Spinal cord (tissue), 10 donors: ENCODE results near the gene ZNF772. TPM values are rescaled to one million over a fixed set of nuclear protein-coding genes. Genes with fewer than 3 reads are reported as not detected.
"Not testable (repeated sequence)": the region's sequence is repeated elsewhere in the genome, so short reads cannot be mapped to it uniquely, and the experiment has no call there.

Experiments used
- DNase-seq, 6 donors: peaks; one replicate each; pipeline versions ENCODE4 v3.0.0 to v3.0.0-alpha.2; 2013 to 2015; ENCODE audit warnings: low spot score in 6 of 6, low read depth in 4 of 6
- H3K27ac ChIP-seq: one replicate; pipeline ENCODE4 v1.5.1; 2013; ENCODE audit warnings: low read depth, low read length, control low read depth
- H3K27me3 ChIP-seq: one replicate; pipeline ENCODE4 v1.6.1; 2013; ENCODE audit warnings: low read length; ENCODE audit not compliant: control insufficient read depth, insufficient read depth
- H3K36me3 ChIP-seq: one replicate; pipeline ENCODE4 v1.6.1; 2013; ENCODE audit warnings: low read length; ENCODE audit not compliant: control insufficient read depth, insufficient read depth
- H3K4me1 ChIP-seq: one replicate; pipeline ENCODE4 v1.6.1; 2013; ENCODE audit warnings: low read length; ENCODE audit not compliant: control insufficient read depth, insufficient read depth
- H3K4me3 ChIP-seq: one replicate; pipeline ENCODE4 v1.5.1; 2013; ENCODE audit warnings: low read depth, low read length, control low read depth
- H3K9me3 ChIP-seq: one replicate; pipeline ENCODE4 v1.6.1; 2013; ENCODE audit warnings: low read length; ENCODE audit not compliant: control insufficient read depth, insufficient read depth
- WGBS: methylation state at CpG from one replicate; pipeline ENCODE4 v1.1.5; 2013; ENCODE audit warnings: missing lambda C conversion rate; ENCODE audit not compliant: insufficient coverage; 5-methylcytosine and 5-hydroxymethylcytosine counted together
- long read RNA-seq, 4 donors: transcript quantifications; one replicate each; lab custom pipeline, GENCODE V29; 2026
- polyA plus RNA-seq, 2 donors: library from polyadenylated mRNA; unstranded; fragments of 120-200 nt; gene quantifications; one replicate each; pipeline ENCODE4 v1.2.1, GENCODE V29; 2013; ENCODE audit not compliant: insufficient read length in 2 of 2
- total RNA-seq, 2 donors: library from RNA; depleted of rRNA in 1 of 2; stranded (reverse); fragments of 120-200 nt in 1 of 2; fragments of >200 nt in 1 of 2; gene quantifications; one replicate each; pipeline versions ENCODE4 v1.2.3 to v1.2.4, GENCODE V29; 2013 to 2014
- donor health status: healthy.

The ZNF772 gene
- total RNA-seq = 10 to 100 TPM; 40.4 to 46.7 TPM
- 10 to 100 TPM; 19.6 to 22.5 TPM for polyA plus RNA-seq
- long read RNA-seq, donor 1, partial matches to known transcripts = 0 of 1 reads
- long read RNA-seq, donor 1, other reads (novel, unspliced or antisense) = 0 of 1 reads
- long read RNA-seq, donor 2, full-length matches to known transcripts = 1 of 1 reads
- long read RNA-seq, donor 2, partial matches to known transcripts = 0 of 1 reads
- long read RNA-seq, donor 2, other reads (novel, unspliced or antisense) = 0 of 1 reads
- long read RNA-seq, donor 3, partial matches to known transcripts = 8 of 9 reads
- long read RNA-seq, donor 3, other reads (novel, unspliced or antisense) = 0 of 9 reads
- long read RNA-seq, donor 4, partial matches to known transcripts = 5 of 7 reads
- long read RNA-seq, donor 4, other reads (novel, unspliced or antisense) = 0 of 7 reads

- Histone ChIP-seq H3K9me3 (peaks cover 35% of the 10 kb centered on the region), H3K4me1 (peaks cover 11% of the 10 kb centered on the region), H3K36me3 (peaks cover 27% of the 10 kb centered on the region), H3K4me3 (peak within 1 kb of the TSS; percentile 83), H3K27ac (peak within 1 kb of the TSS; percentile 89), H3K27me3 (no peaks in the 10 kb centered on the region)
- DNase-seq = peak; percentile 90 to 99 (median 94)
- WGBS = 4% methylated on average over 34 of the region's 38 CpGs
Measured at GRCh38 chr19:57477191-57478008, at the start of gene ZNF772. Gene ZNF772, minus strand, starts transcription at chr19:57477566. Its CDS starts 257 bp downstream, at chr19:57477309.

- H3K4me1 ChIP-seq, H3K9me3 ChIP-seq, H3K27ac ChIP-seq, H3K27me3 ChIP-seq, DNase-seq, H3K4me3 ChIP-seq: not testable (repeated sequence)
- WGBS = 75% methylated on average over 1 of the region's 4 CpGs
- H3K36me3 ChIP-seq = peaks cover 10% of the 10 kb centered on the region
Measured at GRCh38 chr19:57518021-57518420, 40.7 kb upstream of the ZNF772 start.

GRCh38 chr19:57515255-57515654 lies 37.9 kb upstream of the ZNF772 start:
- H3K36me3 ChIP-seq = peaks cover 16% of the 10 kb centered on the region
- 90% methylated on average over 5 of the region's 5 CpGs for WGBS
- H3K4me1 ChIP-seq = no peaks in the 10 kb centered on the region
- H3K4me3 ChIP-seq = no peak overlapping the region
- H3K27me3 ChIP-seq = no peaks in the 10 kb centered on the region
- H3K9me3 ChIP-seq = peaks cover 8% of the 10 kb centered on the region
- H3K27ac ChIP-seq = no peak overlapping the region
- peak in 2 of 6 donors; percentile 14 to 93 for DNase-seq

- no peaks in the 10 kb centered on the region for H3K4me1 ChIP-seq
- peak in 1 of 6 donors; percentile 10 for DNase-seq
- whole genome bisulfite sequencing = 93% methylated on average over 6 of the region's 6 CpGs
- H3K9me3 ChIP-seq = peaks cover 8% of the 10 kb centered on the region
- H3K36me3 ChIP-seq = peaks cover 11% of the 10 kb centered on the region
- H3K27ac ChIP-seq = no peak overlapping the region
- no peaks in the 10 kb centered on the region for H3K27me3 ChIP-seq
- no peak overlapping the region for H3K4me3 ChIP-seq
Measured at GRCh38 chr19:57512845-57513244, 35.5 kb upstream of the ZNF772 start.

GRCh38 chr19:57511484-57511883 lies 34.1 kb upstream of the ZNF772 start:
- Histone ChIP-seq H3K27ac (no peak overlapping the region), H3K9me3 (peaks cover 8% of the 10 kb centered on the region), H3K4me1 (no peaks in the 10 kb centered on the region), H3K4me3 (no peak overlapping the region), H3K27me3 (no peaks in the 10 kb centered on the region), H3K36me3 (peaks cover 21% of the 10 kb centered on the region)
- DNase-seq = no peak

- Histone ChIP-seq H3K27me3 (no peaks in the 10 kb centered on the region), H3K36me3 (peaks cover 41% of the 10 kb centered on the region), H3K4me1 (peaks cover under 1% of the 10 kb centered on the region), H3K9me3 (no peaks in the 10 kb centered on the region), H3K27ac (no peak overlapping the region), H3K4me3 (no peak overlapping the region)
- WGBS = 80% methylated on average over 3 of the region's 4 CpGs
- DNase-seq = no peak
Measured at GRCh38 chr19:57506163-57506562, 28.8 kb upstream of the ZNF772 start.

- not testable (repeated sequence) for H3K27ac ChIP-seq, H3K27me3 ChIP-seq, H3K9me3 ChIP-seq, H3K4me1 ChIP-seq
- DNase-seq = peak in 1 of 6 donors; percentile 21
- WGBS = 8% methylated on average over 1 of the region's 4 CpGs
- peak overlapping the region; percentile 4 for H3K4me3 ChIP-seq
- H3K36me3 ChIP-seq = peaks cover 17% of the 10 kb centered on the region
Measured at GRCh38 chr19:57500400-57500799, 23.0 kb upstream of the ZNF772 start.

- peak; percentile 84 to 99 (median 92) for DNase-seq
- WGBS = under 1% methylated on average over 49 of the region's 69 CpGs
- not testable (repeated sequence) for H3K4me1 ChIP-seq, H3K27ac ChIP-seq, H3K9me3 ChIP-seq, H3K27me3 ChIP-seq
- Histone ChIP-seq H3K4me3 (peak within 1 kb of the TSS; percentile 64), H3K36me3 (peaks cover 14% of the 10 kb centered on the region)
Measured at GRCh38 chr19:57499680-57500395, 22.5 kb upstream of the ZNF772 start, which contains the start of gene ZNF773. Gene ZNF773, plus strand, starts transcription at chr19:57499938. Its CDS starts 143 bp downstream, at chr19:57500081.

- DNase-seq, H3K9me3 ChIP-seq, H3K4me1 ChIP-seq, H3K27ac ChIP-seq, H3K27me3 ChIP-seq, H3K4me3 ChIP-seq: not testable (repeated sequence)
- peaks cover 14% of the 10 kb centered on the region for H3K36me3 ChIP-seq
Measured at GRCh38 chr19:57499332-57499679, 21.9 kb upstream of the ZNF772 start.
